Raji (cell line): ENCODE data around the gene LDLRAD4.

Experiments
- POLR2A ChIP-seq: IDR thresholded peaks from 2 replicates; pipeline ENCODE4 v1.6.1; 2011; ENCODE audit warnings: low read depth, low read length, control low read depth; ENCODE audit not compliant: insufficient read depth

Gene LDLRAD4

DNA sequence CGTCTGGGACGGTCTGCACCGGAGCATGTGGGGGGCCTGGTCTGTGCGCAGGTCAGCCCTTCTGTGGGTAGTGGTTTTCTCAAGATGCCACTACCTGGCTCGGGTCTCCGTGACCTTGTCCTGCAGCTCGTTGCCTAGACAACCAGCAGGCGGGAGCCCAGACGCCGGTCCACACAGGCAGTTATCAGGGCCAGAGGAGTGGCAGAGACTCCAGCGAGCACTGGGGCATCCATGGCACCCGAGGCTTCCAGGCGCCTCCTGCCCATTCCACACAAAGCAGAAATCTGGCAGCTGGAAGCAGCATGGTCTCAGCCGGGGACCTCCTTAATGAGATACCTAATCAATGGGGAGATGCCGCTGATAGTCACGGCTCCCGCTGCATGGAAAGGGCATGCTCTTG, 351.7 kb downstream of the LDLRAD4 start:
- no peak for TF ChIP-seq POLR2A

DNA sequence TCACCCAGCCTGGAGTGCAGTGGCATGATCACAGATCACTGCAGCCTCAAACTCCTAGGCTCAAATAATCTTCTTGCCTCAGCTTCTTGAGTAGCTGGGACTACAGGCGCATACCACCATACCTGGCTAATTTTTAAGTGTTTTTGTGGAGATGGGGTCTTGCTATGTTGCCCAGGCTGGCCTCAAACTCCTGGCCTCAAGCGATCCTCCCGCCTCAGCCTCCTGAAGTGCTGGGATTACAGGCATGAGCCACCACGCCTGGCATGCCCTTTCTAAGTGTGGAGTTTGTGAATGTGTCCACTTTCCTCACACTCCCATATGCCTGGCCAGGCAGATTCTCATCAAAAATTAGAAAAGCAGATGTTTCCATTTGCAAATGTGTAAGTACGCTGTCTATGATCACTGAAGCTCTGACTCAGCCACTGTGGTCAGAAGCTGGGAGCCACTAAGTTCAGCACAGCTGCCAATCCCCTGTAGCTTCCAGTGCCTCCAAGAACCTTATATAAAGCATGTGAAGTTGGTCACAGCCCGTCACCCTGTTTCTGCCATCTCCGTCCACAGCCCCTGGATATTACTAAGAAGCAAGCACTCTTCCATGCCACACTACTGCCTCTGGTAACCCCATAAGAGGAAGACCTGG, 352.4 kb downstream of the LDLRAD4 start:
- no peak for TF ChIP-seq POLR2A

DNA sequence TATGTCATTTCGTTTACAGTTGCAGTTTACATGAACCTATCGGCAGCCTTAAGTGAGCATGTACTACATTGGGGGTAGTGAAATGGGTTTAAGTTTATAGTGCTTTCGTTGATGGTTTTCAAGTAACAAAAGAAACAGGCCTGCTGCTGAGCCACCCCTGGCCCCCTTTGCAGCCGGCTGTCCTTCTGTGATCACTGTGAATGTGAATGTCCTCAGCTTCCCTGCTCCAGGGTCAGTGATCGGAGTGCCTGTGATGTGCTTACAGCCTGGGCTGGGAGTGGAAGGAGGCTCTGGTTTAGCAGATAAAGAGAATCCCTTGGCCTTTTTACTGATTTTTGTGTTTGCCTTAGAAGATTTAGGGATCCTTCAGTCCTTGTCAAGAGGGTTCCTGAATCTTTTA, 353.6 kb downstream of the LDLRAD4 start:
- TF ChIP-seq POLR2A: no peak

DNA sequence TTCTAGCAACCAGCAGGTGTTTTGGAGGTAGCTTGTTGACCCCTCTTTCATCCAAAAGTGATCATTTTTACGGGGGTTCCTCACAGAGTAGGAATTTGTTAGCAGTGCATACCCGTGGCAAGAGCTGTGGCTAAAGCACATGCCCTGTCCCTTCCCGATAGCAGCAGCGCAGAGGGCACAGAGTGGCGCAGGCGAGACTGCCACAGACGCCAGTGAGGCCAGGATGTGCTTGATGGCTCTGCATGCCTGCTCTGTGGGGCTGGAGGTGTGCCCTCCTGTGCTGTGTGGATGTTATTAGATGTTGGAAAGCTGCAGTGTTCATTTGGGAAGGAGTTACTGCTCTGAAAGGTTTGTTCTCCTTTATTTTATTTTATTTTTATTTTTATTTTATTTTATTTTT, 354.2 kb downstream of the LDLRAD4 start:
- no peak for TF ChIP-seq POLR2A

DNA sequence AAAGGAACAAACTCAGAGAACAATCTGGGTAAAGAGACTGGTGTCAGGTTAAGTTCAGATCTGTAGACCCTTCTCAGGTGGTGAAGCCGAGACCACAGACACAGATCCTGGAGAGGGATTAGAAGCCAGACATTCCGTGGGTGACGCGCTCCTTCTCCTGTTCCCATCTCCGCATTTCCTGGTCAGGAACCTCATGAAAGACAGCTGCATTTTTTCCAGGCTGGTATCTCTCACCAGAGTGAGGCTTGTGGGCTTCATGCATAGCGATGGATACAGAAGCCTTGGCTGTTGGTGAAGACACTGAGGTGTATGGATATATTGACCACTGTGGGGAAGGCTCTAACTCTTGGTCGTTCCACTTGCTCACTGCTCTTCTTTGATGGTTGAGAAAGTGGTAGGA, 355.2 kb downstream of the LDLRAD4 start:
- no peak for TF ChIP-seq POLR2A

DNA sequence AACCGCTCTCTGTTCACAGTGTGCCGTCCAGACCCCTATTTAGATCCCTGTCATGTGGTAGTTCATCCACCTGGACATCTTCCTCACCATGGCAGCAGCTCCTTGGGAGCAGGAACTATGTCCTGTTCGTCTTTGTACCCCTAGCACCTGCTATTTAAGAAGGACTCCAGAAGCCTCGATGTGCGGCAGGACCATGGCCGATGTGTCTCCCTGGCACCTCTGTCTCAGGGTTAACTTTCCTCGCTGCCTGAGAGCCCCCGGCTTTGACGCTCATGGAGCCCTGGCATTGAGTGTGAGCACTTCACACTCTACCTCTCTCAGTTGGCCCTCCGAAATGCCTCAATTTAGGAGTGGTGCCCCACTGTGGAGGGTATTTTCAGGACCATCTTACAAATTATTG, 355.8 kb downstream of the LDLRAD4 start:
- no peak for TF ChIP-seq POLR2A

DNA sequence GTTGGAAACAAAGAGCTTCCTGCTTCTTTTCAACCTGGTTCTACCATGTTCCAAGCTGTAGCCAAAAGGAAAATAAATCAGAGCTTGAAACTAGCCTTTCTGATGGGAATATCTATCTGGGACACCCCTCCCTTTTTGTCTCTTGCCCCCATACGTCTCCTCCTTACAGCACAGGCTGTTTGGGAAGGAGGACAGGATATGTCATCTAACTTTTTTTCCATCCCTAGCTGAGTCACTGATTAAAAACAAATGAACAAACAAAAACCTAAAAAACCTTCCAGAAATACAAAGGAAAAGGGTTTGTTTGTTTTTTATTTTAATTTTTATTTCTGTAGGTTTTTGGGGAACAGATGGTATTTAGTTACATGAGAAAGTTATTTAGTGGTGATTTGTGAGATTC, 356.2 kb downstream of the LDLRAD4 start:
- no peak for TF ChIP-seq POLR2A

DNA sequence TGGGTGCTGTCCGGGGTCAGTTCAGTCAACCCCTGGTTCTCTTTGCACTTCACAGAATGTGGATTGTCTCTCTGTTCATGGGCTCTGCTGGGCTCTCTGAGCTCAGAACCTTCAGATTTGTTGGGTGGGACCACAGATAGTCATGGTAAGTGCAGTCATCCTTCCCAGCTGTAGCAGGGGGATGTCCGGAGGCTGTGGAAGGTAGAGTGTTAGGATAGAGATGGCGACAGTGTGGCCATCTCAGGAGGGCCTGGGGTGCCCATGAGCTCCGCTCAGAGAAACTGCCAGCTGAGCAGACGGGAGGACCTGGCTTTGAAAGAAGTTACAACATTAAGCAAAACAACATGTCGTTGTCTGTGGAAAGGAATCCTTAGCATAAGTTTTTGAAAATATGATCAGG, 358.0 kb downstream of the LDLRAD4 start:
- TF ChIP-seq POLR2A: no peak

DNA sequence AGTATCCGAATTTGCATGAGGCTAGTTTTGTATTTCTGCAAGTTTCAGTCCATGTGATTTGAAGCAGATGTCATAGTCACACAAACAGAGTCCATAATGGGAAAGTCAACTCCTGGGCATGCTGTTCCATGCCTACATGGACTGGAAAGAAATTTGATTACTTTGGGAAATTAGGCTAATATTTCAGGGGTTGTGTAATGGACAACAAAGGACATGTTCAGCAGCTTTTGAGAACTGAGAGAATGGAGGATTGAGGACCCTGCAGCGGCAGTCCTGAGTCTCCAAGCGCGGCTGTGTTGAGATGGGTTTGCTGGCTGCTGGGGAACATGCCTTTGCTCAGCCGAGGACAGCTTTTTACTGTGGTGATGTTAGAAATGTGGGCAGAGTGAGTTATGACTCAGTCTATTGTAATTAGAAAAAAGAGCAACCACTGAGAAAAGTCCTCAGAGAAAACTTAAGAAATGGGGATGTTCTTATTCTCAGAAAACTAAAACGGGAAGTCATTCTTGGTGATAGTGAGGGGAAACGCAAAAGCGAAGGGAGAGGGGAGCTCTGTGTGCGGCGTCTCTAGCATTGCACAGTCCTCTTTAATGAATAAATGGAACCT, 358.6 kb downstream of the LDLRAD4 start:
- TF ChIP-seq POLR2A: no peak

DNA sequence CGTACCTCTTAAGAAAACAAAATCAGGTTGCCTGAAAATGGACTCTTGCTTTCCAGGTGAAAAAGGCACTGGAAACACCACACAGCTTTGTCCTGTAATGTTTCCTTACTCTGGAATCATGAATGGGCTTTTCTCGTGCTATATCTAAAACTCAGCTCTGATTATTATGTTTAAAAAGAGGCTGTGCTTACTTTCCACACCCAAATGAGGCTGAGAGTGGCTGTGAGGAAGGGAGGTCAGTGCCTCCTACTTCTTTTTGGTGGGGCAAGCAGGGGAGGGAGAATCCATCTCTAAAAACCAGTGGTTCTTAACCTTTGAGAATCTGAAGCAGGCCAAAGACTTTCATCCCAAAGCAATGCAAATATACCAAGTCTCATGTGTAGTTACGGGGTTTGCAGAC, 359.2 kb downstream of the LDLRAD4 start:
- no peak for TF ChIP-seq POLR2A

DNA sequence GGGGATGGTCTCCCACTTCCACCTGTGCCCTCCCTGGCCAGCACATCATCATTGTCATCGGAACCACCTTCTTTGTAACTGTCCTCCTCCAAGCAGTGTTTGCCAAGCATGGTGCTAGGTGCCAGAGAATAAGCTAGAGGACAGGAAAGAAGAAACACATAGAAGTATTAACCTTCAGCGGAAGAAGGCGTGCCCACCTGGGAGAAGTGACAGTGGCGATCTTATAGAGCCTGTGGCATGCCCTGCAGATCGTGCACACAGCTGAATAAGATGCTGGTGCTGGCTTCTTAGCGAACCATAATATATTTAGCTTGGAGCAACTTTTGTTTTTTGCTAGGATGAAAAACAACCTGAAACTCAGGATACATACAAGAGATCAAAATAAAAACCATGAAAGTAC, 359.8 kb downstream of the LDLRAD4 start:
- no peak for TF ChIP-seq POLR2A

DNA sequence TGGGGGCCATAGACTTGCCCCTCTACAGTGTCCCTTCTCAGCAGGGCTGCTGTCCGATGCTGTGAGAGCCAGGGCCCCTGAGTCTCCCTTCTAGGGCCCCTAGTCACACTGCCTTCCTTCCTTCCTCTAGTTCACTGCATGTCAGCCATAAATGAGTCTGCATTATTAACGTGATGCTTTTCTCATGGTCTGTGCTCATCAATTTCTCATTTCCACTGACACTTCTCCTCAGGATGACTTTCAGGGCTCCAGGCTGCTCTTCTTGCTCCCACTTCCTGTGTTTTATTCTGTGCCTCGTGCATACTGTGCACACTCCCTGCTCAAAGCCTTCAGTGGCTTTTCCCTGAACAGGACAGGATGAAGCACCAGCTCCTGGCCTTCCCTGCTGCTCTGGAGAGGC, 361.3 kb downstream of the LDLRAD4 start:
- TF ChIP-seq POLR2A: no peak

DNA sequence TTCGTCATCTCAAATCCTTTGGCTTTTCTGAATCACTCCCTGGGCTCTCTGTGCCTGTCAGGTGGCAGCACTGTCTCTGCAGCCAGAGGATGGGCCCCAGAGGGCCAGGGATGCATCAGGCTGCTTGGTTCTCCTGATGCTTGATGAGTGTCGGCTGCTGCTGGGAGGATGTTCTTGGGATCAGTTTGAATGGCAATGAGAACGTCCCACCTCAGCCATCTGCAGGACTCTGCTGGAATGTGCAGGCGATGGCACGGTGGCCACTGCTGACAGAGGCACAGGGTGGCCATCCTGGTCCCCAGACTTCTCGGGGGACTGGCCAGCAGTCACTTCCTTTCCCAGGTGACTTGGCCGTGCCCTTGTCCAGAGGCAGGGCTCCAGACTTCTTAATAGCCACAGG, 361.8 kb downstream of the LDLRAD4 start:
- TF ChIP-seq POLR2A: no peak

DNA sequence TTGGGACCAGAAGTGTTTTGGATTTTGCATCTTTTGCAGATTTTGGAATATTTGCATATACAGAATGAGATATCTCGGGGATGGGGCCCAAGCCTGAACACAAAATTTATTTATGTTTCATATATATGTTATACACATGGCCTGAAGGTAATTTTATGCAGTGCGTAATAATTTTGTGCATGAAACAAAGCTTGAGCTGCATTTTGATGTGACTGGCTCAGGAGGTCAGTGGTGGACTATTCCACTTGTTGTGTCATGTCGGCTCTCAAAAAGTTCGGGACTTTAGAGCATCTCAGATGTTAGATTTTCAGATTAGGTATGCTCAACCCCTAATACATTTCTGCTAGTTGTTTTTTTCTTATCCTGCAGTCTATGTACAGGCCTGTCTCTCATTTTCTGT, 362.4 kb downstream of the LDLRAD4 start:
- no peak for TF ChIP-seq POLR2A

DNA sequence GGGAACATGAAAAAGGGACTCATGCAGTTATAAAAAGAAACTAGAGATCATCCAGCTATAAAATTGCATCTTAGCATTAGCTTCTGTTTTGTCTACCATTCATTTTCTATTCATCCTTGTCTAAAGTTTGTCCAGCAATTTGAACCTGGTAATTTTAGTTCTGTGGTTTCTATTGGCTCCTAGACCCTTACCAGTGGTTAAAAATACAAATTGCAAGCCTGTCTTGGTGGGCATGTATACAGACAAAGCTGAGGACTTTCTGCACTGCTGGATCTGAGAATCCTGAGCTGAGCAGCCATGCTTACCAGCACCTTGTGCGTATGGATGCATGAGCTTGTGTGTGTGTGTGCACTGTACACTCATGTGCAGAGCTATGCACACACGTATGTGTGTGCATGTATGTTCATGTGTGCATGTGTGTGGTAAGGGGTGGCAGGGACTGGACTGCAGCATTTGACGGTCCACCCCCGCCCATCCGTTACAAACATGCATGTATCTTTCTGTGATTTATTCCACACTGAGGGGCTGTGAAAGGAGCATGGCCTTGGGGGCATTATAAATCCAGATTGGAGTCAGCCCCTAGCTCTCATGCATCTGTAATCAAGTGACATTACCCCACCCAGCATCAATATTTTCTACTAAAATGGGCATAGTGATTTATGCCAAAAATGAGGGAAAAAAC, 363.1 kb downstream of the LDLRAD4 start:
- no peak for TF ChIP-seq POLR2A

DNA sequence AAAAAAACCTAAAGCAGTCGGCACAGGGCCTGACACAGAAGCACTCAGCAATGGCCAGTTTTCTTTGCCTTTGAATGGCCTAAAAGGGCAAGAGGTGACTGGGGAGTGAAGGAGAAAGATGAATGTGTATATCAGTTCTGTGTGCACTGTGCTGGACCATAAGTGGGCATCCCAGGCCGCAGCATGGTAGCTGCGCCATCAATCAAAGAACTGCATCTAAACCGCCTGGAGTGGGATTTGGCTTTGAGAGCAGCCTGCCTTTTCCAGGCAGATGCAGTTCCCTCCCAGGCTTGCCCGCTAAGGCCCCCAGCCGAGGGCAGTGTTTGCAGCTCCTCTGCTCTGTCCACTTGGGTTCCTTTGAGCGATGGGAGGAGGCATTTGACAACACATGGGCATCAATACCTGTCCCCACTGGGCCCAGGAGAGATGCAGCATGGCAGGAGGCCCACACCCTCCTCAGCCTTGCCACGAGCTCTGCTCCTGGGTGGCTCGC, 363.7 kb downstream of the LDLRAD4 start:
- TF ChIP-seq POLR2A: no peak
